Brain microvascular endothelial cell (primary cell): Measurements from ENCODE around the gene SLC27A5.

Source experiments
- DNase-seq: peaks from one replicate; pipeline ENCODE4 v3.0.0-alpha.2; 2020
- H3K27ac ChIP-seq: fragments of 250-450 bp; sonication (Bioruptor Pico); 2 replicates; pipeline ENCODE4 v1.5.1; 2020; ENCODE audit warnings: mild to moderate bottlenecking, moderate library complexity
- H3K27me3 ChIP-seq: fragments of 250-450 bp; sonication (Bioruptor Pico); replicated peaks from 2 replicates; pipeline ENCODE4 v1.5.1; 2020; ENCODE audit warnings: mild to moderate bottlenecking
- H3K36me3 ChIP-seq: fragments of 250-450 bp; sonication (Bioruptor Pico); replicated peaks from 2 replicates; pipeline ENCODE4 v1.5.1; 2020; ENCODE audit warnings: mild to moderate bottlenecking
- H3K4me3 ChIP-seq: 2 replicates; pipeline ENCODE4 v1.5.1; 2011; ENCODE audit warnings: low read depth, mild to moderate bottlenecking, control low read depth, low read length, moderate library complexity
- in situ Hi-C: cut with HindIII; loops from 2 replicates; pipeline ENCODE4 v1.10.0; 2017; ENCODE audit warnings: low sequenced_read_pairs, low pct_ligation_motif_present
- TF ChIP-seq, protein P1 (sequence below): IDR thresholded peaks from 2 replicates; pipeline ENCODE4 v1.5.1; 2011; ENCODE audit warnings: low read depth, mild to moderate bottlenecking, moderate library complexity, low read length, control low read depth, inconsistent platforms; ENCODE audit errors: missing control alignments

The SLC27A5 gene, protein sequence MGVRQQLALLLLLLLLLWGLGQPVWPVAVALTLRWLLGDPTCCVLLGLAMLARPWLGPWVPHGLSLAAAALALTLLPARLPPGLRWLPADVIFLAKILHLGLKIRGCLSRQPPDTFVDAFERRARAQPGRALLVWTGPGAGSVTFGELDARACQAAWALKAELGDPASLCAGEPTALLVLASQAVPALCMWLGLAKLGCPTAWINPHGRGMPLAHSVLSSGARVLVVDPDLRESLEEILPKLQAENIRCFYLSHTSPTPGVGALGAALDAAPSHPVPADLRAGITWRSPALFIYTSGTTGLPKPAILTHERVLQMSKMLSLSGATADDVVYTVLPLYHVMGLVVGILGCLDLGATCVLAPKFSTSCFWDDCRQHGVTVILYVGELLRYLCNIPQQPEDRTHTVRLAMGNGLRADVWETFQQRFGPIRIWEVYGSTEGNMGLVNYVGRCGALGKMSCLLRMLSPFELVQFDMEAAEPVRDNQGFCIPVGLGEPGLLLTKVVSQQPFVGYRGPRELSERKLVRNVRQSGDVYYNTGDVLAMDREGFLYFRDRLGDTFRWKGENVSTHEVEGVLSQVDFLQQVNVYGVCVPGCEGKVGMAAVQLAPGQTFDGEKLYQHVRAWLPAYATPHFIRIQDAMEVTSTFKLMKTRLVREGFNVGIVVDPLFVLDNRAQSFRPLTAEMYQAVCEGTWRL

DNA sequence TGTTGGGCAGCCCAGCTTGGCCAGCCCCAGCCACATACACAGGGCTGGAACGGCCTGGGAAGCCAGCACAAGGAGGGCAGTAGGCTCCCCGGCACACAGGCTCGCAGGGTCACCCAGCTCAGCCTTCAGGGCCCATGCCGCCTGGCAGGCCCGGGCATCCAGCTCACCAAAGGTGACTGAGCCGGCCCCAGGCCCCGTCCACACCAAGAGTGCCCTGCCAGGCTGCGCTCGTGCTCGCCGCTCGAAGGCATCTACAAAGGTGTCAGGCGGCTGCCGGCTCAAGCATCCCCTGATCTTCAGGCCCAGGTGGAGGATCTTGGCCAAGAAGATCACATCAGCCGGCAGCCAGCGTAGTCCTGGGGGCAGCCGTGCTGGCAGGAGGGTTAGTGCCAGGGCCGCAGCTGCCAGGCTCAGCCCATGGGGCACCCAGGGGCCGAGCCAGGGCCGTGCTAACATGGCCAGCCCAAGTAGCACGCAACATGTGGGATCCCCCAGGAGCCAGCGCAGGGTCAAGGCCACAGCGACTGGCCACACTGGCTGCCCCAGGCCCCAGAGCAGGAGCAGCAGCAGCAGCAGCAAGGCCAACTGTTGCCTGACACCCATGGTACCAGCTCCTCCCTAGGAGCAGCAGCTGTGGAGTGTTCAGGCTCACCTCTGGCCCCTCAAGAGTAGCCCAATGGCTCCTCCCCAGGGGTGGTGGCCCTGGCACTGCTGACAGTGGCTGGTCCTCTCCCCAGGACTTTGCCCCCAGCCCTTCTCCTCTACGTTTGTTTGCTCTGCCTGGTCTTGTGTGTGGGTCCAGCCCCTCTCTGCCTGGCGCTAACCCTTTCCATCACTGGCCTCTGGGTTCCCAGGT lies at the start of gene SLC27A5:
Gene SLC27A5 (minus strand): TSS at position 640 of the 856 bp plus-strand sequence. CDS start 37 bp downstream, at position 603.
- TF ChIP-seq, protein P1, sequence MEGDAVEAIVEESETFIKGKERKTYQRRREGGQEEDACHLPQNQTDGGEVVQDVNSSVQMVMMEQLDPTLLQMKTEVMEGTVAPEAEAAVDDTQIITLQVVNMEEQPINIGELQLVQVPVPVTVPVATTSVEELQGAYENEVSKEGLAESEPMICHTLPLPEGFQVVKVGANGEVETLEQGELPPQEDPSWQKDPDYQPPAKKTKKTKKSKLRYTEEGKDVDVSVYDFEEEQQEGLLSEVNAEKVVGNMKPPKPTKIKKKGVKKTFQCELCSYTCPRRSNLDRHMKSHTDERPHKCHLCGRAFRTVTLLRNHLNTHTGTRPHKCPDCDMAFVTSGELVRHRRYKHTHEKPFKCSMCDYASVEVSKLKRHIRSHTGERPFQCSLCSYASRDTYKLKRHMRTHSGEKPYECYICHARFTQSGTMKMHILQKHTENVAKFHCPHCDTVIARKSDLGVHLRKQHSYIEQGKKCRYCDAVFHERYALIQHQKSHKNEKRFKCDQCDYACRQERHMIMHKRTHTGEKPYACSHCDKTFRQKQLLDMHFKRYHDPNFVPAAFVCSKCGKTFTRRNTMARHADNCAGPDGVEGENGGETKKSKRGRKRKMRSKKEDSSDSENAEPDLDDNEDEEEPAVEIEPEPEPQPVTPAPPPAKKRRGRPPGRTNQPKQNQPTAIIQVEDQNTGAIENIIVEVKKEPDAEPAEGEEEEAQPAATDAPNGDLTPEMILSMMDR = no peak
- in situ Hi-C loops = no loop called here
- H3K27ac ChIP-seq = no peak within 1 kb of the TSS
- peaks cover 6% of the 10 kb centered on the region for H3K36me3 ChIP-seq
- no peak for DNase-seq
- H3K4me3 ChIP-seq = no peak within 1 kb of the TSS
- H3K27me3 ChIP-seq = no peaks in the 10 kb centered on the region

DNA sequence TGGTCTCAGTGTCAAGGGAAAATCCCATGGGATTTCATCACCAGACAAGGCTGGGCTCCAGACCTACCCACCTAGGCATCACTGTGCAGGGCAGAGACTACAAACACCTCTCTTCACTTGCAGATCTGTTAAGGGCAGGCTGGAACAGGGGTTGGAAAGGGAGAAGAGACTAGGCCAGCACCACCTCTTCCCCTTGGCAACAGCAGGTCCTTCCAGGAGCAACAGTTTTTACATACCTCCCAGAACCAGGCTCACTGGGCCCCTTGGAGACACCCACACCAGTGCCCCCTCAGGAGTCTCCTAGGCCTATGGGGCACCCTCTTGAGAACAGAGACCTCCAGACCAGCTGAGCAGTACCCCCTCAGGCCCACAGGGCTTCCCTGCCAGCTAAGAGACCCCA lies 49.1 kb upstream of the SLC27A5 start:
- Histone ChIP-seq H3K4me3 (no peak overlapping the region), H3K27me3 (no peaks in the 10 kb centered on the region), H3K36me3 (peaks cover 10% of the 10 kb centered on the region), H3K27ac (no peak overlapping the region)
- DNase-seq = no peak
- in situ Hi-C loops = no loop called here
- TF ChIP-seq, protein P1 = no peak

DNA sequence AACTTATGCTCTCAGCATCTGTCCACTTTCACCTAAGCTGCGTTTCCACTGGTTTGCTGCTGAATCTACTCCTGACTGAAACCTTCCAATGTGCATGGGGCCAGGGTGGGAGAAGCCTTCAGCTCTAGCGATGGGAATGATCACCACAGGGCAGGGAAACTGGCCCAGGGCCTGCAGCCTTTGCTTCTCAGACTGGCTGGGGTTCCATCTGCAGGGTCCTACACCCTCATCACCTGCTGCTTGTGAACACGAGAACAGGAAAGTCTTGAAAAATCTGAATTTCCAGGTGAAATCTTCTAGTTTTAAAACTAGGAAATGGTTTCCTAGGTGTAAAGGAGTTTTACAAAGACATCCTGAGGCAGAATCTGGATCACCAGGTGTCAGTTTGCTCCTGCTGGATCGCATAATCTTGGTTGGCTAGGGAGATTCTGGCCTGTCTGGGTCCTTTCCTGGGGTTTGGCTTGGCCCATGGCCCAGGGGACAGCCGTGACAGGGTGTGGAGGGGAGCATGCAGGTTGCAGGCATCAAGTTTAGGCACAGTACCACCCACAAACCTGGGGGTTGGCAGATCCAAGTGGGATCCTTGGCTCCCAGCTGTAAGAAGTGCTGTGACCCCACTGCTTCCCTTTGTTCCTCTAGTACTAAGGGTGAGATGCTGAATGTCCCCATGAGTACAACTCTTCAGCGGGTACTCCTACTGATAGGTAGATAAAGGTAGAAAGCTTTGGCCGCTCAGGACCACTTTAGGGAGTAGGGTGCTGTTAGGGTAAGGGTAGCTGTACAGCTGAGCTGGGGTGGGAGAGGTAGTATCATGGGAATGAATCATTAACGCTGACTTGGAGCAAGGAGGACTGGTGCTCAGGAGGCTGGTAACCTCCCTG lies 48.5 kb upstream of the SLC27A5 start:
- no peaks in the 10 kb centered on the region for H3K27me3 ChIP-seq
- peak overlapping the region; percentile 92 for H3K4me3 ChIP-seq
- TF ChIP-seq, protein P1 = no peak
- H3K36me3 ChIP-seq = peaks cover 15% of the 10 kb centered on the region
- no peak for DNase-seq
- in situ Hi-C loops = no loop called here
- H3K27ac ChIP-seq = no peak overlapping the region

DNA sequence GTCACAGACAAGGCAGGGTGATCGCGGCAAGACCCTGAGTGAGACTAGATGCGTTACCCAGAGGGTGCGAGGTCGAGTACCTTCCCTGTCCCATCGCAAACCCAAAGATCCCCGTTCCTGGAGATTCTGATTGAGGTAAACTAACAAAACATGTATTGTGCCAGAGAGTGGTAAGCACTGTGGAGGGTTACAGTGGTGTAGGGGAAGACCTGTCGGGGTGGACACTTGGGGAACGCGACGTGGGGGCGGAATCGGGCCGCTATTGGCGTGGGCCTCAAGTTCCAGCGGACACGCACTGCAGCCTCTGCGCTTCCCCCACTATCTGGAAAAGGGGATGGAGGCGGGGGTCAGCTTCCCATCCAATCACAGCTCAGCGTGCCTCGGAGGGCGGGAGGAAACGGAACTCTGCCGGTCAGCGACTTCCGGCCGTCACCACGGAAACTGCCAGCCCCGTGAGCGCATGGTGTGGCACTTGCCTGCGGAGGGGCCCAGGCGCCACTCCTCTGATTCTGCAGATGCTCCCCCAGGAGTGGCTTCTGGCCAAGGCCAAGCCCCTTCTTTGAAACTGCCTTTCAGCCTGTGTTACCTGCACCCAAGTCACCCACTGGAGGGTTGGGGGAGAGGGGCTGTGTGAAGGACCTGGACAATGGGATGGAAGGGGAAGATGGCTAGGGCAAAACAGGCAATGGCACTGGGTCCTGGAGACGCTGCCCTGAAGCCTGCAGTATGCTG lies 47.6 kb upstream of the SLC27A5 start:
- Histone ChIP-seq H3K27me3 (no peaks in the 10 kb centered on the region), H3K4me3 (peak overlapping the region; percentile 92), H3K27ac (peak overlapping the region; percentile 94), H3K36me3 (peaks cover 15% of the 10 kb centered on the region)
- TF ChIP-seq, protein P1 = no peak
- peak; percentile 85 for DNase-seq
- in situ Hi-C loops = no loop called here
